Stomach (tissue), 4 donors: ENCODE measurements around the gene PPFIA1.

ENCODE experiments used
- CTCF ChIP-seq, 7 experiments: fragments of 450-650 bp in 4 of 7; fragments of 200-600 bp in 3 of 7; sonication (generic) in 3 of 7; IDR thresholded peaks; one replicate each; pipeline ENCODE4 v1.5.1; 2016 to 2019; ENCODE audit warnings: antibody characterized with exemption in 7 of 7, control low read depth in 2 of 7, mild to moderate bottlenecking in 1 of 7
- POLR2AphosphoS5 ChIP-seq, 3 donors: sonication (generic); formaldehyde crosslinking; IDR thresholded peaks; one replicate each; pipeline ENCODE4 v1.6.1; 2016; ENCODE audit warnings: antibody characterized with exemption in 3 of 3

DNA sequence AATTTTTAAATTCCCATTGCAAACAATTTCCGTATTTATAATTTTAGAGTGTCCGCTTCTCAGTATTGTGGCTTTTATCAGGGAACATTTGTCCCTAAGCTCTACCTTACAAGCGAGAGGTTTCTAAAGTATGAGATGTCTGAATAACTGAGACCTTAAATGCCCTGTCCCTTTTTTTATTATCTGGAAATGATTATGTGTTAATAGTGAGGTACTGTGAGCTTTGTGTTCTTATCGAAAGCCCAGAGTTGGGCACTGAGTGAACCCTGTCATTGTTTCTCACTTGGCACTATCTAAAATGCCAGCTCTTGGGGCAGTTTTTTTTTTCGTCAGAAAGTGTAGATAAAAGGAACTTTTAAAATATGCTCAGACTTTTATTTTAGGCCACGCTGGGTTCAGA lies 137.3 kb downstream of the PPFIA1 start:
- TF ChIP-seq CTCF (IDR thresholded peaks at IDR 0.05) (no peak), POLR2AphosphoS5 (IDR thresholded peaks at IDR 0.05) (no peak)
